Measurements from ENCODE around the gene ZNF226.
"Not testable (repeated sequence)": the region's sequence is repeated elsewhere in the genome, so short reads cannot be mapped to it uniquely, and the experiment has no call there.

ZNF226 gene

DNA sequence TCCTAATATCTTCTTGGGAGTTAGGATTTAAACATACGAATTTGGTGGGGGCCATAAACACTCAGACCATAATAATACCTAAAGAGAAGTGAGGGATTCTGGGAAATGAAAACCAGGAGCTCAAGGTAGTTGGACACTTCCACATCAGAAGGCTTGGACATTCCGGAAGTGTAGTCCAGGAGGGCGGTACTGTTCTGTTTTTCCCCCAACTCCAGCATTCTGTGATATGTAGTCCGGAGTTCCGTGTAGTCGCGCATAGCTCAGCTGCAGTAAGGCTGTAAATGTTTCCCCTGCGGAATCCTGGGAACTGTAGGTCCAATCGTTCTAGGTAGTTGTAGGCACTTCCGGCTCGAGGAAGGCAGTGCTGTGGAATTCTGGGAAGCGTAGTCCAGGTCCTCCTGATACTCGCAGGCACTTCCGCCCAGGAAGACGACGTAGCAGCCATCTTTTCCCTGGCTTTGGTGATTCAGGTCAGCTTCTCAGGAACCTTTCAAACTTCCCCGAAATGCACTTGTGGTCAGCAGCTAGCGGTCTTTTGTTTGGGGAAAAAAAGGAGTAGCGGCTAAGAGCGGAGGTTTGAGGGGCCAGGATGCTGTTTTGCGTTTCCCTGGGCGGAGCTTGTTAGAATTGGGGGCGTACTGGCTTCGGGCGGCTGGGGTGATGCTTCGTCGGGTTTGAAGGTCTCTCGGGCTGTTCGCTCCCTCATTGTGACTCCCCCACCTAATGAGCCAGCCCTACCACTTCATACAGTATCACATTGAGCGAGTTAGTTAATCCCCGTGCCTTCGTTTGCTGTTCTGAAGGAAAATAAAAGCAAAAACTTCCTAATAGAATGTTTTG, at the start of gene ZNF226:
TSS of gene ZNF226 (plus strand) at position 428 of the 840 bp plus-strand sequence. CDS start 4,981 bp downstream, outside the sequence.
- Mint-ChIP-seq H3K4me3 (peak within 1 kb of the TSS; percentile 100), H3K27ac (peak within 1 kb of the TSS; percentile 94), H3K9me3 (peaks cover 6% of the 10 kb centered on the region), H3K27me3 (no peaks in the 10 kb centered on the region), H3K36me3 (peaks cover 40% of the 10 kb centered on the region), H3K4me1 (peaks cover 27% of the 10 kb centered on the region)
- ATAC-seq, result peak; percentile 97

DNA sequence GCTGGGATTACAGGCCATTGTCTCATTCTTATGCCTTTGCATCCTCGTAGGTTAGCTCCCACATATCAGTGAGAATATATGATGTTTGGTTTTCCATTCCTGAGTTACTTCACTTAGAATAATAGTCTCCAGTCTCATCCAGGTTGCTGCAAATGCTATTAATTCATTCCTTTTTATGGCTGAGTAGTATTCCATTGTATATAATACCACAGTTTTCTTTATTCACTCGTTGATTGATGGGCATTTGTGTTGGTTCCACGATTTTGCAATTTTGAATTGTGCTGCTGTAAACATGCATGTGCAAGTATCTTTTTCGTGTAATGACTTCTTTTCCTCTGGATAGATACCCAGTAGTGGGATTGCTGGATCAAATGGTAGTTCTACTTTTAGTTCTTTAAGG, 43.7 kb upstream of the ZNF226 start:
- Mint-ChIP-seq H3K9me3 (peaks cover 43% of the 10 kb centered on the region), H3K36me3 (peaks cover 95% of the 10 kb centered on the region)
- H3K4me1 Mint-ChIP-seq, H3K27ac Mint-ChIP-seq, ATAC-seq, H3K27me3 Mint-ChIP-seq, H3K4me3 Mint-ChIP-seq: not testable (repeated sequence)

DNA sequence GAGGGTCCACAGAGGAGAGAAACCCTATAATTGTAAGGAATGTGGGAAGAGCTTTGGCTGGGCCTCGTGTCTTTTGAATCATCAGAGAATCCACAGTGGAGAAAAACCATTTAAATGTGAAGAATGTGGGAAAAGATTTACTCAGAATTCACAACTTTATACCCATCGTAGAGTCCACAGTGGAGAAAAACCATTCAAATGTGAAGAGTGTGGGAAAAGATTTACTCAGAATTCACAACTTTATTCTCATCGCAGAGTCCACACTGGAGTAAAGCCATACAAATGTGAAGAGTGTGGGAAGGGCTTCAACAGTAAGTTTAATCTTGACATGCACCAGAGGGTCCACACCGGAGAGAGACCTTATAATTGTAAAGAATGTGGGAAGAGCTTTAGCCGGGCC, 32.9 kb upstream of the ZNF226 start:
- H3K27ac Mint-ChIP-seq, result no peak overlapping the region
- H3K4me1 Mint-ChIP-seq, result no peaks in the 10 kb centered on the region
- no peaks in the 10 kb centered on the region for H3K27me3 Mint-ChIP-seq
- no peak for ATAC-seq
- H3K9me3 Mint-ChIP-seq, result peaks cover 11% of the 10 kb centered on the region
- H3K36me3 Mint-ChIP-seq, result peaks cover 6% of the 10 kb centered on the region
- no peak overlapping the region for H3K4me3 Mint-ChIP-seq

DNA sequence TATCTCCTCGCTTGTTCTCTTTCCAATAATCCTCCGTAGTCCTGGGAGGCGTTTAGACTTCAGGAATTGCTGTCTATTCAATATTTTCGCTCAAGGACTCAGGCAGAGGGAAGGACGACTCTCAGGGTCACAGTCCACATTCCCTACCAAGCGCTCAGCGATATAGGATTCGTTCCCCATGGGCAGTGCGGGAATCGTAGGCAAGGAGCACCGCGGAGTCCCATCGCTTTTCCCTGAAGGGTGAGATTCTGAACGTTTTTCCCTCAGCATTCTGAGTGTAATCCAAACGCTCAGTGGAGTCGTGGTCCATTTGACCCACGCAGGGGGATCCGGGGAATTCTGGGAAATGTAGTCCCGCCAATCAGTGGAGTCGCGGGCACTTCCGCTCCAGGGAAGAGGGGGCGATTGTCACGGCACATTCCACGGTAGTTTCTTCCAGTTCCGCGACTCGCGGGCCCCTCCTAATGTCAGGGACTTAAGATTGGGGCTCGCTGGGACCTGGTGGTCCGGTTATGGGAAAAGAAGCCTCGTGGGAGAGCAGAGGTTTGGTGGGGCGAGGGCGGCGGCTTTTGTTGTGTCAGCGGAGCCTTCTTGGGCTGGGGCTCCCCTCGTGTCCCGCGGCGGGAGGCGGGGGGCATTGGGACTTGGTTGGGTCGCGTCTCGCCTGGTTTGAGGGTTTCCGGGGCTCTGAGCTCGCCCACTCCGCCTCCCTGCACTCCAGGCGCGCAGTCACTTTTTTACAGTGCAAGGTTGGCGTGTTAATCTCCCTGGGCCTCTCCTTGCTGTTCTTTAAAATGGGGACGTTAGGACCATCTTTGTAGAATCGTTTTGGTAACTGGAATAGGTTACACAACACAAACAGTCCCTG, 23.5 kb upstream of the ZNF226 start, which contains the start of gene ZNF234:
TSS of gene ZNF234 (plus strand) at position 364 of the 868 bp plus-strand sequence. CDS start 3,079 bp downstream, outside the sequence.
- peaks cover 28% of the 10 kb centered on the region for H3K36me3 Mint-ChIP-seq
- peaks cover 3% of the 10 kb centered on the region for H3K9me3 Mint-ChIP-seq
- no peaks in the 10 kb centered on the region for H3K27me3 Mint-ChIP-seq
- H3K4me1 Mint-ChIP-seq, result peaks cover 15% of the 10 kb centered on the region
- peak within 1 kb of the TSS; percentile 97 for H3K4me3 Mint-ChIP-seq
- peak; percentile 90 for ATAC-seq
- H3K27ac Mint-ChIP-seq, result peak within 1 kb of the TSS; percentile 91

DNA sequence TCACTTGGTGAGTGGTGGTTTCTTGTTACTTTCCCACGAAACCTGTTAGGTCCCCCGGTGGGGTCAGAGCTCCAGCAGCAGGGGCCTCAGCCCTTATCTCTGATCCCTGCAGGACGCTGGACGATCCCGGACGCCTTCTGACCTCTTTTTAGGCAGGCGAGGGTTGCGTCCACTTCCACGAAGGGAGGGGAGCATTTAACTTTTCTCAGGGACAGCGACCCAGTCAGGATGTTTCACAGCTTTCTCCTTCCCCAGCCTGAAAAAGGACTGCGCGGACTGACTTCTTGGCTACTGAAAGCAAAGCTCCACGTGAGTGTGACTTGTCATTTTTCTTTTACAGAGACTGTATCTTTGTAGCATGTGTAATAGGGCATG, 22.9 kb upstream of the ZNF226 start:
- ATAC-seq, result no peak
- Mint-ChIP-seq H3K9me3 (no peaks in the 10 kb centered on the region), H3K4me1 (peaks cover 15% of the 10 kb centered on the region), H3K27me3 (no peaks in the 10 kb centered on the region), H3K36me3 (peaks cover 29% of the 10 kb centered on the region), H3K4me3 (peak overlapping the region; percentile 97), H3K27ac (peak overlapping the region; percentile 91)

DNA sequence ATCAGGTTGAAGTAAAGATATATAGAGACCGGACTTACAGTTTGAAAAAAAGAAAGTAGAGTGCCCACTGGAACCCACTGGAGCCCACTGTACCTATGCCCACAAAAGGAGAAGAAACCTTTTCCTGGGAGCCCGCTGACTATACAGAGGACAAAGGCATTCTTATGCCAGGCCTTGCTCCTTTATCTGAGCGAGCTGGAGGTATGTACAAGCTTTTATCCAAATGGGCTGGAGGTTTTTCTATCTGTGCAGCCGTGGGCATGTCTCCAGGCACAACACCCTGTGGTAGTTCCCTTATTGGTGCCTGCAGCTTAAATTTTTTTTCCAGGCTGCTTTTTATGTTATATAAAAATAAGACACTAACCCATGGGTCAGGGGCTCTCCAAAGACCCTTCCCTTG, 15.1 kb upstream of the ZNF226 start:
- peaks cover 95% of the 10 kb centered on the region for H3K36me3 Mint-ChIP-seq
- H3K9me3 Mint-ChIP-seq, result peaks cover 24% of the 10 kb centered on the region
- ATAC-seq, result no peak

DNA sequence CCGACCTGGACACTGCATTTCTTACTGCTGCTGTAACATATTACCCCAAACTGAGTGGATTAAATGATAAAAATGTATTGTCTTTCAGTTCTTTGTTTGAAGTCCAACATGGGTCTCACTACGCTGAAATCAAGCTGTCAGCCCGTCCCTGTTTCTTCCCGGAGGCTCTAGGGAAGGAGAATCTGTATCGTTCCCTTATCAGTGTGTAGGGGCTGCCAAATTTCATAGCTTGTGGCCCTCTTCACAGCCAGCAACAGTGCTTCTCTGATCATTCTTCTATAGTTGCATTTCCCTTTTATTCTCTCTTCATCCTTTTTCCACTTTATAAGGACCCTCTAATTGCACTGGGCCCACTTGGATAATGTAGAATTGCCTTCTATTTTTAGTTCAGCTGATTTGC, 13.4 kb upstream of the ZNF226 start:
- Mint-ChIP-seq H3K4me3 (no peak overlapping the region), H3K36me3 (peaks cover 86% of the 10 kb centered on the region), H3K9me3 (peaks cover 26% of the 10 kb centered on the region)

More for the DNA sequence above, 15.1 kb upstream of the ZNF226 start:
- H3K27ac Mint-ChIP-seq, result no peak overlapping the region
- no peak overlapping the region for H3K4me3 Mint-ChIP-seq
- no peaks in the 10 kb centered on the region for H3K4me1 Mint-ChIP-seq
- H3K27me3 Mint-ChIP-seq, result no peaks in the 10 kb centered on the region

DNA sequence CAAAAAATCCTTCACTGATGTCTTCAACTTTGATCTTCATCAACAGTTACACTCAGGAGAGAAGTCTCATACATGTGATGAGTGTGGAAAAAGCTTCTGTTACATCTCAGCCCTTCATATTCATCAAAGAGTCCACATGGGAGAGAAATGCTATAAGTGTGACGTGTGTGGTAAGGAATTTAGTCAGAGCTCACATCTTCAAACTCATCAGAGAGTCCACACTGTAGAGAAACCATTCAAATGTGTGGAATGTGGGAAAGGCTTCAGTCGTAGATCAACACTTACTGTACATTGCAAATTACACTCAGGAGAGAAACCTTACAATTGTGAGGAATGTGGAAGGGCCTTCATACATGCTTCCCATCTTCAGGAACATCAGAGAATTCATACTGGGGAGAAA, 8.4 kb upstream of the ZNF226 start:
- H3K27ac Mint-ChIP-seq, result no peak overlapping the region
- H3K27me3 Mint-ChIP-seq, result no peaks in the 10 kb centered on the region
- ATAC-seq, result no peak
- H3K4me1 Mint-ChIP-seq, result no peaks in the 10 kb centered on the region
- peaks cover 35% of the 10 kb centered on the region for H3K9me3 Mint-ChIP-seq
- H3K36me3 Mint-ChIP-seq, result peaks cover 60% of the 10 kb centered on the region
- no peak overlapping the region for H3K4me3 Mint-ChIP-seq

More for the DNA sequence above, 13.4 kb upstream of the ZNF226 start:
- ATAC-seq, result no peak
- Mint-ChIP-seq H3K27ac (no peak overlapping the region), H3K4me1 (no peaks in the 10 kb centered on the region), H3K27me3 (no peaks in the 10 kb centered on the region)

DNA sequence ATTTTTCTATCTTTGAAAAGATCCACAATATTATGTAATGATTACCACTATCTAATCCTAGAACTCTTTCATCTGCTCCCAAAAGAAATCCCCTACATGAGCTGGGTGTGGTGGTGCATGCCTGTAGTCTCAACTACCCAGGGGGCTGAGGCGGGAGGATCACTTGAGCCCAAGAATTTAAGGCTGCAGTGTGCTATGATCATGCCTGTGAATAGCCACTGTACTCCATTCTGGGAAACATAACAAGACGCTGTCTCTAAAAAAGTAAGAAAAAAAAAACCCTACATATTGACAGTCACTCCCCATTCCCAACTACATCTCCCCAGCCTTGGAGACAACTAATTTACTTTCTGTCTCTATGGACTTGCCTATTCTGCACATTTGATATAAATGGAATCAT, 1.1 kb upstream of the ZNF226 start:
- peaks cover 9% of the 10 kb centered on the region for H3K9me3 Mint-ChIP-seq
- peaks cover 29% of the 10 kb centered on the region for H3K36me3 Mint-ChIP-seq
- H3K4me1 Mint-ChIP-seq, result peaks cover 27% of the 10 kb centered on the region
- H3K4me3 Mint-ChIP-seq, result no peak overlapping the region
- no peaks in the 10 kb centered on the region for H3K27me3 Mint-ChIP-seq
- no peak overlapping the region for H3K27ac Mint-ChIP-seq
- ATAC-seq, result no peak

DNA sequence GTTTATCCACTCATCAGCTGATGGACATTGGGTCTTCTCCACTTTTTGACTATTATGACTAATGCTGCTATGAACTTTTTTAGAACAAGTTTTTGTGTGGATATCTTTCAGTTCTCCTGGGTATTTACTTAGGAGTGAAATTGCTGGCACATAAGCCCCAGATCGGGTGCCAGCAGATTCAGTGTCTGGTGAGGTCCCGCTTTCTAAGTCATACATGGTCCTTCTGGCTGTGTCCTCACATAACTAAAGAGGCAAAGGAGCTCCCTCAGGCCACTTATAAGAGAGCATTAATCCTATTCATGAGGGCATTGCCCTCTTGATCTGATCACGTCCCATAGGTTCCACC, 600 bp upstream of the ZNF226 start:
- H3K27me3 Mint-ChIP-seq, result no peaks in the 10 kb centered on the region
- peak overlapping the region; percentile 94 for H3K27ac Mint-ChIP-seq
- H3K36me3 Mint-ChIP-seq, result peaks cover 35% of the 10 kb centered on the region
- H3K4me1 Mint-ChIP-seq, result peaks cover 27% of the 10 kb centered on the region
- peaks cover 9% of the 10 kb centered on the region for H3K9me3 Mint-ChIP-seq
- H3K4me3 Mint-ChIP-seq, result peak overlapping the region; percentile 100
- no peak for ATAC-seq

DNA sequence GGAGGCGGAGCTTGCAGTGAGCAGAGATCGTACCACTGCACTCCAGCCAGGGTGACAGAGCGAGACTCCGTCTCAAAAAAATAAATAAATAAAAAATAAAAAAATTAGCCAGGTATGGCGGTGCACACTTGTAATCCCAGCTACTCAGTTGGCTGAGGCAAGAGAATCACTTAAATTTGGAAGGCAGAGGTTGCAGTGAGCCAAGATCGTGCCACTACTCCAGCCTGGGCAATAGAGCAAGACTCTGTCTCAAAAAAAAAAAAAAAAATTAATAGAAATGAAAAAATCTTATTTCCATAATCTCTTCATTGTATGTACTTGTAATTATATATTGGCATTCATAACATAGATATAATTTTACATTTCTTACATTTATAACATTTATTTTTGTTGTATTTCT, 5.8 kb downstream of the ZNF226 start:
- H3K4me1 Mint-ChIP-seq, result peaks cover 14% of the 10 kb centered on the region
- H3K27me3 Mint-ChIP-seq, ATAC-seq, H3K4me3 Mint-ChIP-seq, H3K27ac Mint-ChIP-seq: not testable (repeated sequence)
- H3K36me3 Mint-ChIP-seq, result peaks cover 83% of the 10 kb centered on the region
- peaks cover 14% of the 10 kb centered on the region for H3K9me3 Mint-ChIP-seq

DNA sequence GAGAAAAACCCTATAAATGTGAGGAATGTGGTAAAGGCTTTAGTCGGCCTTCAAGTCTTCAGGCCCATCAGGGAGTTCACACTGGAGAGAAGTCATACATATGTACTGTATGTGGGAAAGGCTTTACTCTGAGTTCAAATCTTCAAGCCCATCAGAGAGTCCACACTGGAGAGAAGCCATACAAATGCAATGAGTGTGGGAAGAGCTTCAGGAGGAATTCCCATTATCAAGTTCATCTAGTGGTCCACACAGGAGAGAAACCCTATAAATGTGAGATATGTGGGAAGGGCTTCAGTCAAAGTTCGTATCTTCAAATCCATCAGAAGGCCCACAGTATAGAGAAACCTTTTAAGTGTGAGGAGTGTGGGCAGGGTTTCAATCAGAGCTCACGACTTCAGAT, 11.7 kb downstream of the ZNF226 start:
- no peaks in the 10 kb centered on the region for H3K27me3 Mint-ChIP-seq
- no peak overlapping the region for H3K4me3 Mint-ChIP-seq
- no peak overlapping the region for H3K27ac Mint-ChIP-seq
- H3K9me3 Mint-ChIP-seq, result peaks cover 31% of the 10 kb centered on the region
- peaks cover 65% of the 10 kb centered on the region for H3K36me3 Mint-ChIP-seq
- no peak for ATAC-seq
- H3K4me1 Mint-ChIP-seq, result no peaks in the 10 kb centered on the region

DNA sequence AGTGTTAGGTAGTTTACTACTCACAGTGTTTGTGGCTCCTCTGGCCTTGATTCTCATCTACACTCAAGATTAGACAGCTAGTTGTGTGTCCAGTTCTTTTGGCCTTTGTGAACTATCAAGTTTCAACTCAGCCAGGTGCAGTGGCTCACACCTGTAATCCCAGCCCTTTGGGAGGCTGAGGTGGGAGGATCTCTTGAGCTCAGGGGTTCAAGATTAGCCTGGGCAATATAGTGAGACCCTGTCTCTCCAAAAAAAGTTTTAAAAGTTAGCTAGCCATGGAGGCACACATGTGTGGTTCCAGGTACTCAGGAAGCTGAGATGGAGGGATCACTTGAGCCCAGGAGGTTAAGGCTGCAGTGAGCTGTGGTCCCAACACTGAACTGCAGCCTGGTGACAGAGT, 16.1 kb downstream of the ZNF226 start:
- no peak for ATAC-seq
- H3K27ac Mint-ChIP-seq, result no peak overlapping the region
- H3K27me3 Mint-ChIP-seq, result no peaks in the 10 kb centered on the region

DNA sequence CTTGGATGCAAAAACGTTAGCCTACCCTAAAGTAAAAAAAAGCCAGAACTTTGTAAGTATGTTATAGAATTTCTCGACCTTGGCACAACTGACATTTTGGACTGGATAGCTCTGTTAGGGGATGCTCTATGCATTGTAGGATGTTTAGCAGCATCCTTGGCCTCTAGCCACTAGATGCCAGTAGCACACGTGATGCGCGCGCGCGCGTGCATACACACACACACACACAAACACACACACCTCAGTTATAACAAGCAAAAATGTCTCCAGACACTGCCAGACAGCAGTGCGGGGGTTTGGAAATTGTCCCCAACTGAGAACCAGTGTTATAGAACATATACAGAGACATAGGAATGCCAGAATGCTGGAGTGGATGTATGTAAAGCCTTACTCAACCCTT, 17.2 kb downstream of the ZNF226 start:
- Mint-ChIP-seq H3K4me3 (no peak overlapping the region), H3K4me1 (no peaks in the 10 kb centered on the region), H3K27me3 (peaks cover under 1% of the 10 kb centered on the region), H3K27ac (no peak overlapping the region), H3K9me3 (peaks cover 16% of the 10 kb centered on the region), H3K36me3 (peaks cover 9% of the 10 kb centered on the region)
- ATAC-seq, result no peak

More for the DNA sequence above, 16.1 kb downstream of the ZNF226 start:
- Mint-ChIP-seq H3K4me1 (no peaks in the 10 kb centered on the region), H3K36me3 (peaks cover 21% of the 10 kb centered on the region), H3K4me3 (no peak overlapping the region), H3K9me3 (peaks cover 28% of the 10 kb centered on the region)

DNA sequence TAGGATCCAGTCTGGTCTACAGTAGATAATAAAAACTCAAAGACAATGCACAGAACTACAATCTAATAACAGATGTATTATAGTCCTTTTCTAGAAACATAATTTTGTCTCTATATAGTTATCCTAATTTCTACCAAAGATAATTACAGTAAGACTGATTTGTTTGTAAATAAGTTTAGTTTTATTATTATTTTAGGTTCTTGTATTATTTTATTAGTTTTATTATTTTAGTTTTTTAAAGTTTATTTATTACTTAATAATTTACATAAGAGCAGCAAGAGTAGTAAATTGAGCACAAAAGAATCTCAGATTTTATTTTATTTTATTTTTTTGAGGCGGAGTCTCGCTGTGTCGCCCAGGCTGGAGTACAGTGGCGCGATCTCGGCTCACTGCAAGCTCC, 25.1 kb downstream of the ZNF226 start:
- Mint-ChIP-seq H3K4me1 (no peaks in the 10 kb centered on the region), H3K9me3 (peaks cover 19% of the 10 kb centered on the region), H3K27ac (no peak overlapping the region), H3K27me3 (peaks cover 19% of the 10 kb centered on the region), H3K4me3 (no peak overlapping the region), H3K36me3 (peaks cover 31% of the 10 kb centered on the region)
- ATAC-seq, result no peak
